H1 (cell line): ENCODE data around the gene MLC1. TPM values are rescaled to one million over a fixed set of nuclear protein-coding genes. Genes with fewer than 3 reads are reported as not detected.

Experiments
- CTCF ChIA-PET: fragments of 300-600 bp; sonication (Branson Sonifier 250); formaldehyde crosslinking; loops from one replicate; lab custom pipeline; 2021; ENCODE audit not compliant: partially characterized antibody; lab: Charles Lee
- POLR2A ChIA-PET: fragments of 300-600 bp; sonication (Branson Sonifier 250); formaldehyde crosslinking; loops from one replicate; lab custom pipeline; 2021; ENCODE audit warnings: inconsistent platforms; ENCODE audit not compliant: partially characterized antibody; lab: Charles Lee
- DNase-seq, 2 experiments: peaks; one replicate each; pipeline versions ENCODE4 v3.0.0 to v3.0.0-alpha.2; 2010 to 2022; ENCODE audit warnings: low spot score in 2 of 2, low read depth in 1 of 2, mixed read lengths in 1 of 2
- FAIRE-seq: peaks from 2 replicates; lab custom pipeline; 2011; peaks lifted over from hg19 to GRCh38; lab: Jason Lieb, UNC
- H2AFZ ChIP-seq: 2 replicates; pipeline ENCODE4 v1.8.1; 2012; ENCODE audit warnings: low read length, inconsistent platforms
- H2AK5ac ChIP-seq: 2 replicates; pipeline ENCODE4 v1.6.1; 2013; ENCODE audit warnings: low read depth, low read length
- H2BK120ac ChIP-seq: replicated peaks from 2 replicates; pipeline ENCODE3; 2013; ENCODE audit warnings: low read depth, low read length, inconsistent platforms
- H2BK12ac ChIP-seq: 2 replicates; pipeline ENCODE4 v1.6.1; 2013; ENCODE audit warnings: low read depth, low read length
- H2BK15ac ChIP-seq: 2 replicates; pipeline ENCODE4 v1.6.1; 2013; ENCODE audit warnings: low read length
- H2BK20ac ChIP-seq: 2 replicates; pipeline ENCODE4 v1.6.1; 2013; ENCODE audit warnings: low read length
- H2BK5ac ChIP-seq: 2 replicates; pipeline ENCODE4 v1.6.1; 2013; ENCODE audit warnings: low read depth, low read length
- H3K14ac ChIP-seq: 2 replicates; pipeline ENCODE4 v1.6.1; 2013; ENCODE audit warnings: inconsistent platforms; ENCODE audit not compliant: insufficient read length
- H3K18ac ChIP-seq: 2 replicates; pipeline ENCODE4 v1.6.1; 2013; ENCODE audit warnings: low read length; ENCODE audit errors: extremely low read depth
- H3K23ac ChIP-seq: 2 replicates; pipeline ENCODE4 v1.6.1; 2013; ENCODE audit warnings: inconsistent platforms; ENCODE audit not compliant: insufficient read length
- H3K23me2 ChIP-seq: 2 replicates; pipeline ENCODE4 v1.6.1; 2013; ENCODE audit warnings: low read depth, low read length
- H3K27ac ChIP-seq: 2 replicates; pipeline ENCODE4 v1.6.1; 2011; ENCODE audit warnings: low read depth, low read length, inconsistent platforms
- H3K27me3 ChIP-seq, 4 experiments: replicated peaks in 1 of 4; 1 replicate in 1 of 4; 2 replicates in 3 of 4; pipeline versions ENCODE4 v1.6.1 to v1.8.1; 2011 to 2013; ENCODE audit warnings: low read length in 3 of 4, mild to moderate bottlenecking in 3 of 4, inconsistent platforms in 2 of 4, mixed read lengths in 2 of 4, moderate library complexity in 1 of 4; ENCODE audit not compliant: control insufficient read depth in 3 of 4, insufficient read depth in 3 of 4; ENCODE audit errors: extremely low read depth in 1 of 4
- H3K36me3 ChIP-seq, 4 experiments: 2 replicates each; pipeline versions ENCODE4 v1.6.1 to v1.8.1; 2011 to 2013; ENCODE audit warnings: mild to moderate bottlenecking in 4 of 4, low read length in 3 of 4, moderate library complexity in 2 of 4, control low read depth in 1 of 4, inconsistent platforms in 1 of 4; ENCODE audit not compliant: insufficient read depth in 4 of 4, control insufficient read depth in 2 of 4
- H3K4ac ChIP-seq: replicated peaks from 2 replicates; pipeline ENCODE3; 2013; ENCODE audit warnings: low read length, low read depth, mixed read lengths, inconsistent platforms; ENCODE audit not compliant: insufficient read length
- H3K4me1 ChIP-seq, 4 experiments: replicated peaks in 1 of 4; 1 replicate in 1 of 4; 2 replicates in 3 of 4; pipeline versions ENCODE4 v1.6.1 to v1.8.1; 2011 to 2013; ENCODE audit warnings: low read length in 3 of 4, inconsistent platforms in 2 of 4, mixed read lengths in 1 of 4; ENCODE audit not compliant: insufficient read depth in 4 of 4, control insufficient read depth in 3 of 4
- H3K4me2 ChIP-seq, 2 experiments: 2 replicates each; pipeline versions ENCODE4 v1.6.1 to v1.8.1; 2011 to 2013; ENCODE audit warnings: low read depth in 2 of 2, low read length in 2 of 2, control low read depth in 1 of 2, inconsistent platforms in 1 of 2, mild to moderate bottlenecking in 1 of 2; ENCODE audit not compliant: insufficient read depth in 1 of 2
- H3K4me3 ChIP-seq, 4 experiments: fragments of 200-600, 300-600 bp in 1 of 4; sonication (generic), shearing (Covaris generic), sonication (Bioruptor Twin) in 1 of 4; 2 replicates each; pipeline versions ENCODE4 v1.5.1 to v1.8.1; 2011 to 2016; ENCODE audit warnings: low read length in 4 of 4, low read depth in 3 of 4, control low read depth in 2 of 4, inconsistent platforms in 2 of 4, mild to moderate bottlenecking in 2 of 4, mixed read lengths in 1 of 4, moderate library complexity in 1 of 4; ENCODE audit not compliant: insufficient read depth in 2 of 4; ENCODE audit errors: extremely low read depth in 1 of 4
- H3K56ac ChIP-seq: replicated peaks from 2 replicates; pipeline ENCODE3; 2013; ENCODE audit warnings: low read depth, mild to moderate bottlenecking, mixed read lengths, low read length, inconsistent platforms; ENCODE audit not compliant: insufficient read length
- H3K79me1 ChIP-seq: 2 replicates; pipeline ENCODE4 v1.6.1; 2013; ENCODE audit warnings: low read depth, low read length, control low read depth
- H3K79me2 ChIP-seq, 2 experiments: 2 replicates each; pipeline versions ENCODE4 v1.6.1 to v1.8.1; 2012 to 2013; ENCODE audit warnings: low read length in 2 of 2, mild to moderate bottlenecking in 2 of 2, inconsistent platforms in 1 of 2; ENCODE audit not compliant: insufficient read depth in 2 of 2, control insufficient read depth in 1 of 2
- H3K9ac ChIP-seq, 4 experiments: replicated peaks in 1 of 4; 1 replicate in 1 of 4; 2 replicates in 3 of 4; pipeline versions ENCODE4 v1.6.1 to v1.8.1; 2011 to 2013; ENCODE audit warnings: low read depth in 3 of 4, low read length in 3 of 4, control low read depth in 2 of 4, mild to moderate bottlenecking in 2 of 4, moderate library complexity in 2 of 4, inconsistent platforms in 1 of 4; ENCODE audit errors: extremely low read depth in 1 of 4
- H3K9me3 ChIP-seq, 2 experiments: 2 replicates each; pipeline versions ENCODE4 v1.6.1 to v1.8.1; 2012 to 2013; ENCODE audit warnings: mild to moderate bottlenecking in 2 of 2, moderate library complexity in 2 of 2, control low read depth in 1 of 2, inconsistent platforms in 1 of 2, low read depth in 1 of 2, low read length in 1 of 2, mixed read lengths in 1 of 2; ENCODE audit not compliant: insufficient read depth in 2 of 2
- H4K20me1 ChIP-seq, 2 experiments: replicated peaks in 1 of 2; 2 replicates each; pipeline versions ENCODE3 to v1.8.1; 2011 to 2013; ENCODE audit warnings: inconsistent platforms in 2 of 2, low read length in 2 of 2, mild to moderate bottlenecking in 1 of 2; ENCODE audit not compliant: insufficient read depth in 2 of 2, control insufficient read depth in 1 of 2
- H4K5ac ChIP-seq: 2 replicates; pipeline ENCODE4 v1.6.1; 2013; ENCODE audit warnings: low read length, low read depth, mixed read lengths, inconsistent platforms; ENCODE audit not compliant: insufficient read length
- H4K8ac ChIP-seq: 2 replicates; pipeline ENCODE4 v1.8.0; 2013; ENCODE audit warnings: mild to moderate bottlenecking, moderate library complexity, low read length, inconsistent platforms; ENCODE audit not compliant: insufficient read depth; ENCODE audit errors: extremely low read depth
- H4K91ac ChIP-seq: replicated peaks from 2 replicates; pipeline ENCODE3; 2013; ENCODE audit warnings: low read length, mixed read lengths, inconsistent platforms; ENCODE audit not compliant: insufficient read length
- RBBP5 ChIP-seq: IDR thresholded peaks from 2 replicates; pipeline ENCODE4 v1.7.1; 2012; ENCODE audit warnings: low read depth, mild to moderate bottlenecking, inconsistent platforms, low read length, moderate library complexity, borderline replicate concordance
- RNF2 ChIP-seq: fragments of 200-900, 300-1000 bp; sonication (generic); IDR thresholded peaks from 2 replicates; pipeline ENCODE4 v1.7.1; 2016; ENCODE audit warnings: borderline replicate concordance, low read depth, mild to moderate bottlenecking, antibody characterized with exemption, low read length; ENCODE audit not compliant: poor library complexity, severe bottlenecking; ENCODE audit errors: missing control alignments
- SAP30 ChIP-seq: fragments of 300-600 bp; sonication (generic); IDR thresholded peaks from 2 replicates; pipeline ENCODE4 v1.7.1; 2012; ENCODE audit warnings: low read length, moderate library complexity, mild to moderate bottlenecking, inconsistent platforms; ENCODE audit not compliant: insufficient read depth, insufficient replicate concordance
- SIN3A ChIP-seq, 2 experiments: IDR thresholded peaks in 1 of 2; conservative IDR thresholded peaks in 1 of 2; 2 replicates each; pipeline ENCODE4 v1.6.1; 2011 to 2012; ENCODE audit warnings: low read length in 2 of 2, improper control_type of control experiment in 1 of 2, low read depth in 1 of 2, mild to moderate bottlenecking in 1 of 2
- SIRT6 ChIP-seq: IDR thresholded peaks from one replicate; pipeline ENCODE4 v1.7.1; 2012; ENCODE audit warnings: low read length, inconsistent platforms
- WGBS, 2 experiments: shearing (Covaris generic) in 1 of 2; methylation state at CpG; one replicate each; pipeline versions ENCODE4 v1.1.6 to v1.1.7; 2013 to 2015; ENCODE audit warnings: low lambda C conversion rate in 2 of 2, mixed read lengths in 2 of 2, inconsistent platforms in 1 of 2, low coverage in 1 of 2, missing lambda C conversion rate in 1 of 2; ENCODE audit not compliant: insufficient replicate concordance in 2 of 2, insufficient coverage in 1 of 2, insufficient read length in 1 of 2; ENCODE audit errors: extremely low coverage in 1 of 2, missing lambda C conversion rate in 1 of 2; 5-methylcytosine and 5-hydroxymethylcytosine counted together
- polyA plus RNA-seq, 7 experiments: library from polyadenylated mRNA; depleted of rRNA in 3 of 7; stranded (reverse) in 5 of 7; unstranded in 2 of 7; fragments of >200 nt in 5 of 7; fragments of 200-250 nt in 2 of 7; gene quantifications; 1 replicate in 5 of 7; 2 replicates in 1 of 7; 4 replicates in 1 of 7; pipeline versions ENCODE4 v1.2.1 to v1.2.3, GENCODE V29; 2011 to 2013; ENCODE audit warnings: missing spikeins in 2 of 7, mixed read lengths in 2 of 7
- total RNA-seq: library from RNA; stranded (reverse); fragmentation: NEBNext Ultra II Directional; extraction: Animal tissue kit (Norgen Biotek cat#: 25700); gene quantifications from 2 replicates; pipeline ENCODE4 v1.2.1, GENCODE V29; 2021
- TF ChIP-seq, protein P1 (sequence below): IDR thresholded peaks from 2 replicates; pipeline ENCODE4 v1.6.1; 2011; ENCODE audit warnings: low read length, improper control_type of control experiment

MLC1 gene
- total and polyA plus RNA-seq, 2 of the 8 experiments (the other 6 are each of a cell fraction or from before 2014, with no cell fraction given): 0.20 TPM; not detected in 1

GRCh38 chr22:50115693-50116092 lies 30.5 kb upstream of the MLC1 start:
- no peak overlapping the region for H3K18ac ChIP-seq
- H3K79me1 ChIP-seq: no peaks in the 10 kb centered on the region
- H3K4me1 ChIP-seq: no peaks in the 10 kb centered on the region
- no peak overlapping the region for H2BK120ac ChIP-seq
- CTCF ChIA-PET: interaction anchor here (0.6 to 1.2 kb wide), 3 partner anchors 29 to 91 kb away, joined by 3 to 4 read pairs (median 3); no protein-coding TSS in a partner anchor
- no peak overlapping the region for H3K27ac ChIP-seq
- no peak for FAIRE-seq
- H4K20me1 ChIP-seq: no peaks in the 10 kb centered on the region
- no peak overlapping the region for H3K56ac ChIP-seq
- peak overlapping the region; percentile 37; the same call in 1 of the 2 replicates for H4K8ac ChIP-seq
- H3K14ac ChIP-seq: no peak overlapping the region
- no peak overlapping the region for H3K4me2 ChIP-seq
- TF ChIP-seq SAP30 (no peak), RNF2 (no peak), SIRT6 (no peak), SIN3A (conservative IDR thresholded peaks at IDR 0.05 in 1 of 2, IDR thresholded peaks at IDR 0.05 in 1 of 2; ENCODE audit: low read depth in 1 of 2, low read length in 2 of 2) (no peak), RBBP5 (no peak)
- TF ChIP-seq, protein P1, sequence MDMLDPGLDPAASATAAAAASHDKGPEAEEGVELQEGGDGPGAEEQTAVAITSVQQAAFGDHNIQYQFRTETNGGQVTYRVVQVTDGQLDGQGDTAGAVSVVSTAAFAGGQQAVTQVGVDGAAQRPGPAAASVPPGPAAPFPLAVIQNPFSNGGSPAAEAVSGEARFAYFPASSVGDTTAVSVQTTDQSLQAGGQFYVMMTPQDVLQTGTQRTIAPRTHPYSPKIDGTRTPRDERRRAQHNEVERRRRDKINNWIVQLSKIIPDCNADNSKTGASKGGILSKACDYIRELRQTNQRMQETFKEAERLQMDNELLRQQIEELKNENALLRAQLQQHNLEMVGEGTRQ: no peak
- TF ChIP-seq, all 59 proteins: peak for 0
- Histone ChIP-seq H3K4ac (no peak overlapping the region), H3K36me3 (no peaks in the 10 kb centered on the region; a peak in 1 of 8 replicates), H3K23me2 (no peaks in the 10 kb centered on the region), H2BK20ac (no peak overlapping the region), H2AK5ac (no peak overlapping the region), H3K9me3 (no peaks in the 10 kb centered on the region), H3K9ac (no peak overlapping the region), H2AFZ (no peak overlapping the region), H3K27me3 (no peaks in the 10 kb centered on the region; a peak in 2 of 7 replicates), H2BK12ac (no peak overlapping the region; the same call in 1 of the 2 replicates), H4K5ac (no peak overlapping the region), H2BK5ac (no peak overlapping the region; the same call in 1 of the 2 replicates), H3K79me2 (no peaks in the 10 kb centered on the region), H2BK15ac (0 out of 2 replicates have a peak overlapping the region, but pooled peaks have one; percentile 46), H3K23ac (no peak overlapping the region), H3K4me3 (no peak overlapping the region), H4K91ac (no peak overlapping the region)
- POLR2A ChIA-PET: interaction anchor here (3.0 kb wide), 1 partner anchor 12 kb away, joined by 7 read pairs; no protein-coding TSS in a partner anchor
- WGBS, 2 experiments: 97% methylated on average over 10 of the region's 10 CpGs; no CpG with 5 or more reads in 1 of the 2 experiments
- DNase-seq: no peak
